ENCODE data around the gene DGKI. TPM values are rescaled to one million over a fixed set of nuclear protein-coding genes. Genes with fewer than 3 reads are reported as not detected.

Gene DGKI
- polyA plus RNA-seq, 2 of the 4 experiments (the other 2 are of a cell fraction), result 0.05 to 0.08 TPM

DNA sequence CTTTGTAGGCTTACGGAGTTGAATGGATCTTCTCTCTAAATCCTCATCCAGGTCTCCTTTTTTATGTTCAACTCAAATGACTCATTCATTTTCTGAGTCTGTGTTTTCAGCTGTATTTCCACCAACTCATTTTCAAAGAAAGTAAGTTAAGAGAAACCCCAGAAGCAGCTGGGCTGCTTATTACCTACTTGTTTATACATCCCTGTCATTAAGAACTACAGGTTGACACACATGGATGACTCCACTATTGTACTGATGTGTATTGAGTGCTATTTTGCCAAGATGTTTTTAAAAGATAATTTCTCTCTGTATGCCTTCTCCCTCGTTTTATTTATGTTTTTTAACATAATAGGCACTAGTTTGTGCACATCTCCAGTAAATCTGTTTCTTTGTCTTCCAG is 41.9 kb downstream of the DGKI start:
- ChIA-PET POLR2A (no interaction called here), CTCF (no interaction called here)
- H3K4me3 ChIP-seq, result no peak overlapping the region
- DNase-seq (ENCODE audit: low read depth in 1 of 2, low spot score in 1 of 2) (no peak), ATAC-seq (no peak), FAIRE-seq (no peak)
- no peak overlapping the region for H3K4me2 ChIP-seq
- no peaks in the 10 kb centered on the region for H3K4me1 ChIP-seq
- no peaks in the 10 kb centered on the region for H3K9me3 ChIP-seq
- no peak overlapping the region for H3K27ac ChIP-seq
- no peak for TF ChIP-seq EP300 (IDR thresholded peaks at IDR 0.05)
- TF ChIP-seq, protein P1, sequence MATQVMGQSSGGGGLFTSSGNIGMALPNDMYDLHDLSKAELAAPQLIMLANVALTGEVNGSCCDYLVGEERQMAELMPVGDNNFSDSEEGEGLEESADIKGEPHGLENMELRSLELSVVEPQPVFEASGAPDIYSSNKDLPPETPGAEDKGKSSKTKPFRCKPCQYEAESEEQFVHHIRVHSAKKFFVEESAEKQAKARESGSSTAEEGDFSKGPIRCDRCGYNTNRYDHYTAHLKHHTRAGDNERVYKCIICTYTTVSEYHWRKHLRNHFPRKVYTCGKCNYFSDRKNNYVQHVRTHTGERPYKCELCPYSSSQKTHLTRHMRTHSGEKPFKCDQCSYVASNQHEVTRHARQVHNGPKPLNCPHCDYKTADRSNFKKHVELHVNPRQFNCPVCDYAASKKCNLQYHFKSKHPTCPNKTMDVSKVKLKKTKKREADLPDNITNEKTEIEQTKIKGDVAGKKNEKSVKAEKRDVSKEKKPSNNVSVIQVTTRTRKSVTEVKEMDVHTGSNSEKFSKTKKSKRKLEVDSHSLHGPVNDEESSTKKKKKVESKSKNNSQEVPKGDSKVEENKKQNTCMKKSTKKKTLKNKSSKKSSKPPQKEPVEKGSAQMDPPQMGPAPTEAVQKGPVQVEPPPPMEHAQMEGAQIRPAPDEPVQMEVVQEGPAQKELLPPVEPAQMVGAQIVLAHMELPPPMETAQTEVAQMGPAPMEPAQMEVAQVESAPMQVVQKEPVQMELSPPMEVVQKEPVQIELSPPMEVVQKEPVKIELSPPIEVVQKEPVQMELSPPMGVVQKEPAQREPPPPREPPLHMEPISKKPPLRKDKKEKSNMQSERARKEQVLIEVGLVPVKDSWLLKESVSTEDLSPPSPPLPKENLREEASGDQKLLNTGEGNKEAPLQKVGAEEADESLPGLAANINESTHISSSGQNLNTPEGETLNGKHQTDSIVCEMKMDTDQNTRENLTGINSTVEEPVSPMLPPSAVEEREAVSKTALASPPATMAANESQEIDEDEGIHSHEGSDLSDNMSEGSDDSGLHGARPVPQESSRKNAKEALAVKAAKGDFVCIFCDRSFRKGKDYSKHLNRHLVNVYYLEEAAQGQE (IDR thresholded peaks at IDR 0.05), result no peak
- TF ChIP-seq HOXB13 (CRISPR knock-in tag; IDR thresholded peaks at IDR 0.05; ENCODE audit: low read depth), result no peak
- TF ChIP-seq FOSB (CRISPR knock-in tag; IDR thresholded peaks at IDR 0.05), result no peak
- no peak for TF ChIP-seq RAD21 (conservative IDR thresholded peaks at IDR 0.05 in 1 of 2, IDR thresholded peaks at IDR 0.05 in 1 of 2)
- no peak for TF ChIP-seq RCOR1 (IDR thresholded peaks at IDR 0.05; ENCODE audit: low read depth, low read length)
- WGBS (ENCODE audit: missing lambda C conversion rate), result 43% methylated on average over 2 of the region's 2 CpGs

DNA sequence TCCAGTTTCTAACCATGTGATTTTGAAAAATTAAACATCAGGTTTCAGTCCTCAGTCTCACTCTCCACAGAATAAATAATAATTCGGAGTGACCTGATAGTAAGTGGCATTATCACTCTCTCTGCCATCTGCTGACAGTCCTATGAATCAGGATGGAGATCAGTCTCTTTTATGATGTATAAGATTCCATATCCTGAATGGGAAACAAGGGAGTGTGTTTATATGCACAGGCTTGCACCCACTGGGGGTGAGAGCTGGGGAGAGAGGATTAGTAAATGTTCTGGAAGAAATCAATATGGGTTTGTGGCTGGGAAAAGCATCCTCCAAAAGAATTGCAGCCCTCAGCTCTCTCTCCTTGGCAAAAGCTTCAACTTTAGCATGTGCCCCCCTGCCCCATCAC is 45.3 kb downstream of the DGKI start:
- POLR2A ChIA-PET, result no interaction called here

More for the DNA sequence above, 45.3 kb downstream of the DGKI start:
- no peak overlapping the region for H3K4me3 ChIP-seq
- ATAC-seq (no peak), DNase-seq (ENCODE audit: low read depth in 1 of 2, low spot score in 1 of 2) (no peak), FAIRE-seq (no peak)
- H3K4me2 ChIP-seq, result no peak overlapping the region
- no peaks in the 10 kb centered on the region for H3K4me1 ChIP-seq
- WGBS (ENCODE audit: missing lambda C conversion rate), result 3% methylated on average over 1 of the region's 1 CpG
- H3K27ac ChIP-seq, result no peak overlapping the region
- H3K9me3 ChIP-seq, result no peaks in the 10 kb centered on the region
- CTCF ChIA-PET, result no interaction called here
- TF ChIP-seq CHD4 (IDR thresholded peaks at IDR 0.05; ENCODE audit: borderline replicate concordance) (no peak), NR3C1 (IDR thresholded peaks at IDR 0.05) (no peak), HOXB5 (CRISPR knock-in tag; IDR thresholded peaks at IDR 0.05) (no peak), RFX5 (IDR thresholded peaks at IDR 0.05) (no peak), FOXS1 (CRISPR knock-in tag; IDR thresholded peaks at IDR 0.05) (no peak), MAZ (IDR thresholded peaks at IDR 0.05; ENCODE audit: borderline replicate concordance, low read depth, low read length) (no peak), ZFP36 (IDR thresholded peaks at IDR 0.05; ENCODE audit: borderline replicate concordance, partially characterized antibody) (no peak), HDAC2 (IDR thresholded peaks at IDR 0.05) (no peak), ZSCAN20 (CRISPR knock-in tag; IDR thresholded peaks at IDR 0.05) (no peak), RNF2 (IDR thresholded peaks at IDR 0.05; ENCODE audit: borderline replicate concordance, low read depth) (no peak), NPAS2 (CRISPR knock-in tag; IDR thresholded peaks at IDR 0.05; ENCODE audit: borderline replicate concordance) (no peak), CBX8 (IDR thresholded peaks at IDR 0.05) (no peak), RCOR1 (IDR thresholded peaks at IDR 0.05; ENCODE audit: low read depth, low read length) (no peak), HEYL (CRISPR knock-in tag; IDR thresholded peaks at IDR 0.05) (no peak), KDM1A (IDR thresholded peaks at IDR 0.05; ENCODE audit: low read depth) (no peak)
- TF ChIP-seq, protein P2, sequence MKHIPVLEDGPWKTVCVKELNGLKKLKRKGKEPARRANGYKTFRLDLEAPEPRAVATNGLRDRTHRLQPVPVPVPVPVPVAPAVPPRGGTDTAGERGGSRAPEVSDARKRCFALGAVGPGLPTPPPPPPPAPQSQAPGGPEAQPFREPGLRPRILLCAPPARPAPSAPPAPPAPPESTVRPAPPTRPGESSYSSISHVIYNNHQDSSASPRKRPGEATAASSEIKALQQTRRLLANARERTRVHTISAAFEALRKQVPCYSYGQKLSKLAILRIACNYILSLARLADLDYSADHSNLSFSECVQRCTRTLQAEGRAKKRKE (CRISPR knock-in tag; IDR thresholded peaks at IDR 0.05; ENCODE audit: low read depth), result no peak
- TF ChIP-seq, protein P1 (IDR thresholded peaks at IDR 0.05), result no peak
- TF ChIP-seq, protein P3, sequence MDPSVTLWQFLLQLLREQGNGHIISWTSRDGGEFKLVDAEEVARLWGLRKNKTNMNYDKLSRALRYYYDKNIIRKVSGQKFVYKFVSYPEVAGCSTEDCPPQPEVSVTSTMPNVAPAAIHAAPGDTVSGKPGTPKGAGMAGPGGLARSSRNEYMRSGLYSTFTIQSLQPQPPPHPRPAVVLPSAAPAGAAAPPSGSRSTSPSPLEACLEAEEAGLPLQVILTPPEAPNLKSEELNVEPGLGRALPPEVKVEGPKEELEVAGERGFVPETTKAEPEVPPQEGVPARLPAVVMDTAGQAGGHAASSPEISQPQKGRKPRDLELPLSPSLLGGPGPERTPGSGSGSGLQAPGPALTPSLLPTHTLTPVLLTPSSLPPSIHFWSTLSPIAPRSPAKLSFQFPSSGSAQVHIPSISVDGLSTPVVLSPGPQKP (IDR thresholded peaks at IDR 0.05; ENCODE audit: low read depth, low read length), result no peak
- TF ChIP-seq, protein P4, sequence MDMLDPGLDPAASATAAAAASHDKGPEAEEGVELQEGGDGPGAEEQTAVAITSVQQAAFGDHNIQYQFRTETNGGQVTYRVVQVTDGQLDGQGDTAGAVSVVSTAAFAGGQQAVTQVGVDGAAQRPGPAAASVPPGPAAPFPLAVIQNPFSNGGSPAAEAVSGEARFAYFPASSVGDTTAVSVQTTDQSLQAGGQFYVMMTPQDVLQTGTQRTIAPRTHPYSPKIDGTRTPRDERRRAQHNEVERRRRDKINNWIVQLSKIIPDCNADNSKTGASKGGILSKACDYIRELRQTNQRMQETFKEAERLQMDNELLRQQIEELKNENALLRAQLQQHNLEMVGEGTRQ (IDR thresholded peaks at IDR 0.05), result no peak
